Prostate gland (tissue), 2 donors: Measurements from ENCODE around the gene TM9SF2. TPM values are rescaled to one million over a fixed set of nuclear protein-coding genes. Genes with fewer than 3 reads are reported as not detected.
A peak's percentile ranks its signal among the peaks of the same experiment; 100 is the strongest.

Experiments
- DNase-seq: peaks from one replicate; pipeline ENCODE4 v3.0.0-alpha.2; 2019; ENCODE audit warnings: low spot score
- H3K27ac ChIP-seq, 2 donors: fragments of 200-600 bp; sonication (generic); 2 replicates each; pipeline ENCODE4 v1.5.1; 2017 to 2019
- H3K27me3 ChIP-seq: fragments of 200-600 bp; sonication (generic); replicated peaks from 2 replicates; pipeline ENCODE4 v1.5.1; 2019; ENCODE audit not compliant: insufficient read depth
- H3K36me3 ChIP-seq, 2 donors: fragments of 200-600 bp; sonication (generic); 1 replicate in 1 of 2; 2 replicates in 1 of 2; pipeline versions ENCODE4 v1.5.1 to v1.8.1; 2017 to 2019
- H3K4me1 ChIP-seq: fragments of 200-600 bp; sonication (generic); replicated peaks from 2 replicates; pipeline ENCODE4 v1.5.1; 2019
- H3K4me3 ChIP-seq, 2 donors: fragments of 200-600 bp; sonication (generic); 2 replicates each; pipeline ENCODE4 v1.5.1; 2017 to 2019
- H3K9me3 ChIP-seq: fragments of 200-600 bp; sonication (generic); 2 replicates; pipeline ENCODE4 v1.5.1; 2017
- POLR2A ChIP-seq: fragments of 450-650 bp; IDR thresholded peaks from one replicate; pipeline ENCODE4 v1.6.1; 2016; ENCODE audit warnings: antibody characterized with exemption, mild to moderate bottlenecking
- POLR2AphosphoS5 ChIP-seq: sonication (generic); formaldehyde crosslinking; IDR thresholded peaks from one replicate; pipeline ENCODE4 v1.6.1; 2017; ENCODE audit warnings: antibody characterized with exemption
- WGBS: methylation state at CpG from one replicate; pipeline ENCODE4 v1.1.5; 2018; 5-methylcytosine and 5-hydroxymethylcytosine counted together
- intact Hi-C: fragments of 100-400 bp; cut with DNase I; formaldehyde crosslinking; loops from one replicate; pipeline ENCODE4 v1.14.2; 2022
- small RNA-seq, 2 donors: library from RNA; depleted of rRNA; stranded (forward); fragments of <200 nt; gene quantifications; one replicate each; pipeline ENCODE3, GENCODE V24; 2016
- total RNA-seq, 2 donors: library from RNA; depleted of rRNA; stranded (reverse); fragments of >200 nt; gene quantifications; one replicate each; pipeline ENCODE4 v1.1.0, GENCODE V29; 2016
- TF ChIP-seq, protein P1 (sequence below), 4 experiments: fragments of 200-600 bp in 2 of 4; fragments of 450-650 bp in 2 of 4; sonication (generic) in 2 of 4; IDR thresholded peaks; 1 replicate in 3 of 4; 2 replicates in 1 of 4; pipeline ENCODE4 v1.5.1; 2016 to 2019; ENCODE audit warnings: antibody characterized with exemption in 4 of 4, mild to moderate bottlenecking in 2 of 4, moderate library complexity in 2 of 4

TM9SF2 gene
- total RNA-seq, 2 donors from 2014 or later: 136 to 175 TPM

DNA sequence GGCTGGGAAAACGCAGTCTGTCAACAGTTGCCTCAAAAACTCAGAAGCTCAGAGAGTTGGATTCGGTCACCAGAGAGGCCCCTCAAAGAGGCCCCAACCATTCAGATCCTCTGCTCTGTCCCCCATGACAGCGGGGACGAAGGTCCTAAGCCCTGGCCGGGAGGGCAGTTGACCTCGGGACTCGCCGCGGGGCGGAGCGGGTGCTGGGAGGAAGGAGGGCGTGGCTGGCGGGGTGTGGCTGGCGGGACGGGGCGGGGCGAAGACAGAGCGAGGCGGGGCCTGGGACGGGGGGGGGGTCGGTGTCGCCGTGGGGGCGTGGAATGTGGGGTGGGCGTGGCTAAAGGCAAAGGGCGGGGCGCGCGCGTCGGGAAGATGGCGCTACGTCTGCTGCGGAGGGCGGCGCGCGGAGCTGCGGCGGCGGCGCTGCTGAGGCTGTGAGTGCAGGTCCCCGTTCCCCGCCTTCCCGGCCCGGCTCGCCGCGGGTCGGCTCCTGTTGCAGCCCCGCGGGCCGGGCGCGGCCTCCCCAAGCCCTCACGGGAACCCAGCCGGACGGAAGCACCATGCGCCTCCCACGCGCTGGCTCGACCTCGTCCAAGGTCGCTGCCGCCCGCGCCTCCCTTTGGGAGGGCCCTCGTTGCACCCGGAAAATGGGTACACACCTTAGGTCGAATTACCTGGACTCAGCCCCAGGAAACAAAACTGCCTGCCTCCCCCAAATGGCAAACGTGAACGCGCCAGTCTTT, 105.2 kb downstream of the TM9SF2 start, which contains the start of gene CLYBL:
Gene CLYBL, plus strand, starts transcription at position 367 of the 743 bp plus-strand sequence.
- intact Hi-C loops: loop anchor here (5.0 to 10.0 kb wide), 2 partner anchors 104 to 162 kb away; partner anchors contain the start of gene TM9SF2
- peak within 1 kb of the TSS; percentile 56 to 72 for H3K4me3 ChIP-seq
- peak within 1 kb of the TSS; percentile 72 to 76 for H3K27ac ChIP-seq
- 0% methylated on average over 44 of the region's 73 CpGs for WGBS
- TF ChIP-seq, protein P1, sequence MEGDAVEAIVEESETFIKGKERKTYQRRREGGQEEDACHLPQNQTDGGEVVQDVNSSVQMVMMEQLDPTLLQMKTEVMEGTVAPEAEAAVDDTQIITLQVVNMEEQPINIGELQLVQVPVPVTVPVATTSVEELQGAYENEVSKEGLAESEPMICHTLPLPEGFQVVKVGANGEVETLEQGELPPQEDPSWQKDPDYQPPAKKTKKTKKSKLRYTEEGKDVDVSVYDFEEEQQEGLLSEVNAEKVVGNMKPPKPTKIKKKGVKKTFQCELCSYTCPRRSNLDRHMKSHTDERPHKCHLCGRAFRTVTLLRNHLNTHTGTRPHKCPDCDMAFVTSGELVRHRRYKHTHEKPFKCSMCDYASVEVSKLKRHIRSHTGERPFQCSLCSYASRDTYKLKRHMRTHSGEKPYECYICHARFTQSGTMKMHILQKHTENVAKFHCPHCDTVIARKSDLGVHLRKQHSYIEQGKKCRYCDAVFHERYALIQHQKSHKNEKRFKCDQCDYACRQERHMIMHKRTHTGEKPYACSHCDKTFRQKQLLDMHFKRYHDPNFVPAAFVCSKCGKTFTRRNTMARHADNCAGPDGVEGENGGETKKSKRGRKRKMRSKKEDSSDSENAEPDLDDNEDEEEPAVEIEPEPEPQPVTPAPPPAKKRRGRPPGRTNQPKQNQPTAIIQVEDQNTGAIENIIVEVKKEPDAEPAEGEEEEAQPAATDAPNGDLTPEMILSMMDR (IDR thresholded peaks at IDR 0.05): peak in 2 of 4 experiments; percentile 22 to 29
- peak; percentile 74 for TF ChIP-seq POLR2A
- TF ChIP-seq POLR2AphosphoS5: peak; percentile 21
- no peaks in the 10 kb centered on the region for H3K27me3 ChIP-seq
- no peaks in the 10 kb centered on the region for H3K36me3 ChIP-seq
- H3K9me3 ChIP-seq: no peaks in the 10 kb centered on the region
- no peaks in the 10 kb centered on the region for H3K4me1 ChIP-seq
- DNase-seq: peak; percentile 87

DNA sequence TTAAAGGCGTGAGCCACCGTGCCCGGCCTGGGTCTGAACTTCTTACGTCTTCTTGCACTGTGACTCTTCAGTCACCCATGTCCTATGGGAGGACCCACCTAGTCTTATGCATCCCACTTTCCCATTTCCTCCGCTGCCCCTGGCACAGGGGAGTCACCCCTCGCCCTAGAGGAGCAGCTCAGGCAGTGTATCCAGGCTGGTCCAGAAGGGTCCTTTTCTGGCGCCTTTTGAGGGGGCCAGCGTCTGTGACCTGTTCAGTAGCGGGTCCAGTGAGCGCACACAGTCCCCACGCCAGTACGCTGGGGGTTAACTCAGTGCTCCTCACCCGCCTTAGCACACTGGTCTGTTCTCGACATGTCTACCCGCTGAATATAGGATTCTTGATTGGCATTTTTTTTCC, 107.1 kb downstream of the TM9SF2 start:
- Histone ChIP-seq H3K9me3 (no peaks in the 10 kb centered on the region), H3K36me3 (no peaks in the 10 kb centered on the region), H3K27me3 (no peaks in the 10 kb centered on the region), H3K4me1 (no peaks in the 10 kb centered on the region), H3K4me3 (no peak overlapping the region), H3K27ac (no peak overlapping the region)
- intact Hi-C loops: loop anchor here (5.0 to 10.0 kb wide), 2 partner anchors 106 to 164 kb away; partner anchors contain the start of gene TM9SF2
- DNase-seq: no peak
- no peak for TF ChIP-seq POLR2AphosphoS5
- TF ChIP-seq POLR2A: no peak
- TF ChIP-seq, protein P1 (IDR thresholded peaks at IDR 0.05): no peak
- WGBS: 94% methylated on average over 15 of the region's 15 CpGs

DNA sequence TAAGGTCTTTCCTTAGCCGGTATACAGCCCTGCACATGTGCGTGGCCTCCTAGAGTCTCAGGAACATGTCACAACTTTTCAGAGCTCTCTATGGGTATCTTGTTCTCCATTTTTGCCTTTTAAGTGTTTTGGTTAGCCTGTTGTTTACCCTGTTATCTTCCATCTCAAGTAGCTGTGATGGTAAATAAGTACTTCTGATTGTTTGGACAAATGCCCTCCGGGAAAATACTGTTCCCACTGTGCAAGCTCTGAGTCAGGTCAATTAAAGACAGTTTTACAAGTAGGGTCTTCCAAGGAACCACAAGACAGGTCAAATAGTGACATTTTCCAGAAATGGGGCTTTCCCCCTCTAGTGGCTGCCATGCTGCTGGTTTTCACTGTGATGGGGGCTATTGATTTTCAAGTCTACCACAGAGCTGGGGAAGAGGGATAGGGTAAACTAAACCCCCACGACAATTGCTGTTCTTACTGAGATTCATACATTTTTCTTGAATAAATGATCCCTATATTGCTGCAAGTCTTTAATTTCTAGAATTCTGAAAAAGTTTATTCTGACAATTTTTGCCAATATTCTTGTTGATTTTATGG, 109.5 kb downstream of the TM9SF2 start:
- Histone ChIP-seq H3K36me3 (no peaks in the 10 kb centered on the region), H3K9me3 (no peaks in the 10 kb centered on the region), H3K27ac (no peak overlapping the region), H3K4me3 (no peak overlapping the region), H3K4me1 (no peaks in the 10 kb centered on the region), H3K27me3 (no peaks in the 10 kb centered on the region)
- DNase-seq: no peak
- TF ChIP-seq, protein P1 (IDR thresholded peaks at IDR 0.05): no peak
- TF ChIP-seq POLR2A: no peak
- TF ChIP-seq POLR2AphosphoS5: no peak
- intact Hi-C loops: loop anchor here (10.0 kb wide), 1 partner anchor 624 kb away; no protein-coding TSS in a partner anchor
- 36% methylated on average over 4 of the region's 4 CpGs for WGBS

Small RNAs within 50 kb of the gene (small RNA-seq; reads per million reads assigned to genes)
- 0 reads per million in 2 donors for gene AL139035.1

Other genes starting within 250 kb of the TM9SF2 start
- gene GPR18, start 243.1 kb upstream of the TM9SF2 start, total RNA-seq: 1 to 10 TPM in 1 of 2 donors, not detected in 1; 1.4 TPM
- gene GPR183, start 194.1 kb upstream of the TM9SF2 start, total RNA-seq: 1 to 10 TPM; 2.6 to 3.8 TPM
- 10 to 100 TPM in 1 of 2 donors, 1 to 10 TPM in 1; 5.3 to 21.1 TPM for gene CLYBL, start 105.2 kb downstream of the TM9SF2 start, total RNA-seq